OCI-M1 (cell line): Measurements from ENCODE around the gene WFDC6.
A peak's percentile ranks its signal among the peaks of the same experiment; 100 is the strongest.
"Not testable (repeated sequence)": the region's sequence is repeated elsewhere in the genome, so short reads cannot be mapped to it uniquely, and the experiment has no call there.

Experiments
- DNase-seq: peaks from one replicate; lab custom pipeline; 2025; lab: John Stamatoyannopoulos, UW

The WFDC6 gene

GRCh38 chr20:45539382-45539781, at the start of gene WFDC6:
WFDC6 (minus strand) TSS chr20:45539482; CDS start chr20:45539407, 75 bp downstream.
- DNase-seq, result no peak

- no peak for DNase-seq
Measured at GRCh38 chr20:45588800-45589199, 49.5 kb upstream of the WFDC6 start.

GRCh38 chr20:45585986-45586385, 46.7 kb upstream of the WFDC6 start:
- not testable (repeated sequence) for DNase-seq

GRCh38 chr20:45584294-45584693, 45.0 kb upstream of the WFDC6 start:
- DNase-seq, result not testable (repeated sequence)

- DNase-seq, result no peak
Measured at GRCh38 chr20:45583502-45583901, 44.2 kb upstream of the WFDC6 start.

GRCh38 chr20:45581702-45582101, 42.4 kb upstream of the WFDC6 start:
- DNase-seq, result peak; percentile 66

GRCh38 chr20:45579184-45579583, 39.9 kb upstream of the WFDC6 start, which contains the start of gene WFDC8:
WFDC8 (minus strand) TSS chr20:45579284; CDS start chr20:45579247, 37 bp downstream.
- DNase-seq, result no peak

- DNase-seq, result no peak
Measured at GRCh38 chr20:45578231-45578630, 38.9 kb upstream of the WFDC6 start.

GRCh38 chr20:45576995-45577394, 37.7 kb upstream of the WFDC6 start:
- no peak for DNase-seq

GRCh38 chr20:45575931-45576330, 36.6 kb upstream of the WFDC6 start:
- no peak for DNase-seq

- DNase-seq, result not testable (repeated sequence)
Measured at GRCh38 chr20:45569650-45570049, 30.4 kb upstream of the WFDC6 start.

- DNase-seq, result no peak
Measured at GRCh38 chr20:45564760-45565276, 25.5 kb upstream of the WFDC6 start.

- DNase-seq, result no peak
Measured at GRCh38 chr20:45555198-45555597, 15.9 kb upstream of the WFDC6 start.

- no peak for DNase-seq
Measured at GRCh38 chr20:45552456-45552855, 13.2 kb upstream of the WFDC6 start.

- DNase-seq, result no peak
Measured at GRCh38 chr20:45550765-45551164, 11.5 kb upstream of the WFDC6 start.

- DNase-seq, result no peak
Measured at GRCh38 chr20:45548410-45548809, 9.1 kb upstream of the WFDC6 start.

GRCh38 chr20:45547206-45547770, 8.0 kb upstream of the WFDC6 start, which contains the start of gene EPPIN:
EPPIN (minus strand) TSS chr20:45547401; CDS start chr20:45547357, 44 bp downstream.
- DNase-seq, result no peak

- peak; percentile 69 for DNase-seq
Measured at GRCh38 chr20:45545754-45546453, 6.6 kb upstream of the WFDC6 start.

GRCh38 chr20:45545351-45545750, 6.1 kb upstream of the WFDC6 start:
- DNase-seq, result no peak

- no peak for DNase-seq
Measured at GRCh38 chr20:45538209-45538799, 978 bp downstream of the WFDC6 start.

- no peak for DNase-seq
Measured at GRCh38 chr20:45527294-45527693, 12.0 kb downstream of the WFDC6 start.

- DNase-seq, result no peak
Measured at GRCh38 chr20:45523821-45524220, 15.5 kb downstream of the WFDC6 start.

GRCh38 chr20:45518282-45518681, 21.0 kb downstream of the WFDC6 start:
- no peak for DNase-seq
